CD4-positive, alpha-beta T cell treated with Interleukin-2 at 100 ng/mL for 4 hours (primary cell): ENCODE data around the gene SLC40A1.

ENCODE experiments used
- DNase-seq: peaks from one replicate; pipeline ENCODE4 v3.0.0-alpha.2; 2020; ENCODE audit warnings: low spot score

The SLC40A1 gene

GRCh38 chr2:189599245-189599644 lies 18.7 kb upstream of the SLC40A1 start:
- no peak for DNase-seq

DNA sequence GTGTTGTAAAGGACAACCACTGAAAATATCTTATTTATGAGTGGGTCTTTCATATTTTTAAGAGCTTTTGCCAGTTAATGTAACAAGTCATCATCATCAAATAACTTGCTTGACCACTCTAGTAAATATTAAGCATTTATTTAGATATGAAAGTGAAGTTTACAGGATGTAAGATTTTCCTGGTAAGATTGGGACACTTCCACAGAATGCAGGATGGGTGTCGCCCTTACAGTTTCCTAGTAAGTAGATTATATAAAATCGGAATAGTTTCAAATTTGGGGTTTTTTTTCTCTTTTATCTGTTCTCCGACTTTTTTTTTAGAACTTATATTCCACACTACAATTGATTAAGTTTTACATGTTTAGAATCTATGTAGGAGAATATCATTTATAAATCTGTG lies 14.8 kb upstream of the SLC40A1 start:
- DNase-seq = peak; percentile 32

- DNase-seq = no peak
Measured at GRCh38 chr2:189594305-189594704, 13.7 kb upstream of the SLC40A1 start.

DNA sequence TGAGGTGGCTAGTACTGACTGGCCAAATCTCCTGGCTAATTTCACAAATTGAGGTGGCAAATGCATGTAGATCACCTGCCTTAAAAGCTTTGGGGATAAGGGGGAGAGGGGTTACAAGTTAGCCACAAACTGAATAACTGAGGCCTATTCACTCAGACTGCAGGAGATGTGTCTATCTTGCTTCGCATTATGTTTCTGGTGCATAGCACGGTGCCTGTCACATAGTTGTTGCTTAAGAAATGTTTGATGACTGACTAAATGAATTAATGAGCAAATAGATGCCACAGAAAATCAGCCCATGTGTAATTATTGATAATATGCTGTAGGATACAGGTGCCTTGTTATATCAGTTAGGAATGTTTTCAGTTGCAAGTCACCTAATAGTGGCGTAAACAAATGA lies 12.5 kb upstream of the SLC40A1 start:
- DNase-seq = no peak

GRCh38 chr2:189592353-189592984 lies 11.9 kb upstream of the SLC40A1 start:
- DNase-seq = no peak

GRCh38 chr2:189587780-189588179 lies 7.2 kb upstream of the SLC40A1 start:
- DNase-seq = no peak

DNA sequence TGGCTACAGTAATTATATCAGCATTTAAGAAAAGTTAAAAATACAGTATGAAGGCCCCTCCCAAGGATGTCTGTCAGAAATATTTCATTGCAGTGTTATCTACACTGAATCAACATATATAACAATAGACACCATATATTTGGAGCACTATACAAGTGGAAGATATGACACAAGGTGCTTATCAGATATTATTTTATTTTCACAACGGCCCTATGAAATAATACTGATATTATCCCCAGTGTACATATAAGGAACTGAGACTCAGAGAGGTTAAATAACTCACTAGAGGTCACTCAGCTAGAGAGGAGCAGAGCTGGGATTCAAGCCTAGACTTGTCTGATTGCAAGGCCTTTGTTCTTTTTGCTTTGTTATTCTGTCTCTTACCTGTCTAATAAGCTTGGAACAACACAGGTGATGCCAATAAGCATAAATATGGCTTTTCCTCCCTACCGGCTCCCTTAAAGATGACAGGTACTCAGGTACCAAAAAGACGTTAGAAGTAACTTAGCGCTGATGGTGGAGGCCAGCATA lies 4.7 kb upstream of the SLC40A1 start:
- no peak for DNase-seq

DNA sequence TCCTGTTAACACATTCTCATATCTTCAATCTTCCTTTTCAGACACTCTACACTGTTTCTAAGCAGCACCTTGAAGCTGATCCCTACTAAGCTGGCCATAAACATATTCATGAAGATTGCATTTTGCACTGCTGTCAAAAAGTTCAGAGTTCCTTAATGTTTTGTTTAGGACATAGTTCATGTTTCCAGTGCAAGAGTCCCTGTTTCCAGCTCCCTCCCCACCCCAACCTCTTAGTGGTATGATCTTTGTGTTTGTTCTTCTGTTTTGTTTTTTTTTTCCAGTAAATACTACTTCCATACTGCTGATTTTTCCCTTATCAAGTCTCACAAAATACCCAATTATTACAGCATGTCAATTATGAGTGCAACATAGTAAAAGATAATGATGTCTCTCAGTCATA lies 4.1 kb upstream of the SLC40A1 start:
- no peak for DNase-seq

DNA sequence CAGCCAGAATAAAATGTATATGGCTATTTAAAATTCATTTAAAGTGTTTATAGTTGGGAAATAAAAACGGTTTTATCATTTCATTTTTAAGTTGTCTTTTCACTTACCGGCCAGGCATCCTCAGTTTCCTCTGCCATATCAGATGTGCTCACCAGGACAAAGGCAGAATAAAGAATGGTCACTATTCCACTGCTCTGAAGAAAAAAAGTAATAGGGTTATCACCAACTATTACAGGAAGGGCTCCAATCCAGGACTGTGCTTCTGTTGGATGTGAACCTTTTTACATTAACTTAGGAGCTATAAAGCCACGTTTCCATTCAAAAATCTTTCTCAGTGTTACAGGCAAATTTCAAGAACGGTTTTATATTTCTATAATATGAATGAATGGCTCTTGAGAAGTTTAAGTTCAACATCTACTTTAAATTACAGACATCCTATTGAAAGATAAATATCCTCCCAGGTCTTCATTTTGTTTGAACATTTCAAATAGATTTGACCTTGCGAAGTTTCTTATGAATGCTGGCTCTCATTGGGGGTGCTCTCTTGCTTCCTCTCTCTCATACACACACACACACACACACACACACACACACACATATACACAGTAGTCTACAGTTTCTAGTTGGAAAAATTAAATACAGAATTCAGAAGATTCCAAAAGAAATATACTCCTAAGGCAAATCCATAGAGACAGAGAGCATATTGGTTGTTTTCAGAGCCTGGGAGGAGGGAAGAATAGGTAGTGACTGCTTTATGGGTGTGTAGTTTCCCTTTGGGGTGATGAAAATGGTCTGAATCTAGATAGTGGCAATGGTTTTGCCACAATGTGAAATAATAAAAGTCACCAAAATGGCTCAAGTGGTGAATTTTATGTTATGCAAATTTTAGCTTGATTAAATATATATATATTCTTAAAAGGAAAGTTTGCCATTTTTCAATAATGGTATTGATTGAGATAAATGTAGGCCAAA lies 2.9 kb upstream of the SLC40A1 start:
- no peak for DNase-seq

- DNase-seq = no peak
Measured at GRCh38 chr2:189582809-189583192, 2.2 kb upstream of the SLC40A1 start.

GRCh38 chr2:189582140-189582808 lies 1.7 kb upstream of the SLC40A1 start:
- no peak for DNase-seq

GRCh38 chr2:189581354-189582139 lies 961 bp upstream of the SLC40A1 start:
- DNase-seq = no peak

- DNase-seq = no peak
Measured at GRCh38 chr2:189580241-189580651, 340 bp downstream of the SLC40A1 start.

DNA sequence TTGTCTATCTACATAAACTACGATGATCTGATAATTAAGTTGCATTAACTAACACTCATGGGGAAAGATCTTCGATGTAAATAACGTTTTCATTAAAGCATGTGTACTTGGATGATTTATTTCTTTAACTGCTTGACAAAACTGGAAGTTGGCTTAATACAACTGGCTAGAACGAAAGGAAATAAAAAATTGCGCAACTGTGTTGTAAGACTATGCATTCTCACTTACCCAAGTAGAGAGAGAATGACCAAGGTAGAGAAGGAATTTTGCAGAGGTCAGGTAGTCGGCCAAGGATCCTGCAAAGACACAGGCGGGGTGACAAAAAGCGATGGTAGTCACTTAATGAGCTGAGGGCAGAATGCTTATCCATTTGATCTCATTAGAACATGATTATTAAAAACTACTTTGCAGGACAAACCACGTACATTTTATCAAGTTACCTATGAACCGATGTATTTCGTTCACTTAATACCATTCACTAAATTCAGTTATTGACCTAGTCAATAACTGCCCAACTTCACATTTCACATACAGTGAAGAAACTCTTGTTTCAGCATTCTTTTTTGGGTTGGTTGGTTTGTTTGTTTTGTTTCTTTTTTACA lies 900 bp downstream of the SLC40A1 start:
- DNase-seq = no peak

DNA sequence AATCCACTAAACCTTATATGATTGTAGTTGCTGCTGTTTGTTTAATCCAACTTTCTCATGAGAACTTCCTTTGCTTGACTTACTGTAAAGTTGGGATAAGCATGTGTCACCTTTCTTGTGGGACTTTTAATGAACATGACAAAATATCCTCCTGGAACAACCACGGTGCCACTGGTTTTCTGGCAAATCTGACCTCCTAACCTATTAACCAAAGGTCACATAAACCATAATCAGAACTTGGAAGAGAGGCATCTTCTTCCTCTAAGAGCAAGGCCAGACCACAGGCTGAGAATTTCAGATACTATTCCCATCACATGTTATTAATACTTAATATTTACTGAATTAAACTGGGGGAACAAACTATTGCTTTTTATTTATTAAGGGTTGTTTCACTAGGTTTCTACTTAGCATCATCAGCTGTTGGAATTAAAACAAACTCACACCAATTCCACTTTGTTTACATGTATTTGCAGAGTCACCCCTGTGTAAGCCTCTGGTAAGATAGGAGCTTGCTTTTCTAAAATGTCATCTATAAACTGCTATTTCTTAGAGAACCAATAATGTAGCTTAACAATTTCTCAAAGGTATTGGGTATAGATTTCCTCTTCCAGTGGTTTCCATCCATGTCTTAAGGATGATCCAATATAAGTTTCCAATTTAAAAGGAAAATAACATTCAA lies 2.2 kb downstream of the SLC40A1 start:
- DNase-seq = no peak

DNA sequence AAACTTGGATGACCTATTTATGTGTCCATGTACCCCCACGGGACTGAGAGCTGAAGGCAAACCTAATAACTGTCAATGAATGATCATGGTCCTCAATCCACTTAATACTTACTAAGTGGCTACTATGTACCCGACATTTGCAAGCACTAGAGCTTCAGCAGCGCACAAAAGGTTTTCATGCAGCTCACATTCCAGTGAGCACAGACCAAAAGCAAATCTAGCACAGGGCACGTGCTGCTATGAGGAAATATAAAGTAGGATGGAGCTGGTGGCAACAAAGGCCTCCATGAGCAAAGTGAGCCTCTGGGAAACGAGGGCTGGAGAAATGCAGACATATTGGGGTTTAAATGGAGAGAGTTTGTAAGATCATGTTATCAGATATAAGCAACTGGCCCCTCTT lies 3.5 kb downstream of the SLC40A1 start:
- no peak for DNase-seq

DNA sequence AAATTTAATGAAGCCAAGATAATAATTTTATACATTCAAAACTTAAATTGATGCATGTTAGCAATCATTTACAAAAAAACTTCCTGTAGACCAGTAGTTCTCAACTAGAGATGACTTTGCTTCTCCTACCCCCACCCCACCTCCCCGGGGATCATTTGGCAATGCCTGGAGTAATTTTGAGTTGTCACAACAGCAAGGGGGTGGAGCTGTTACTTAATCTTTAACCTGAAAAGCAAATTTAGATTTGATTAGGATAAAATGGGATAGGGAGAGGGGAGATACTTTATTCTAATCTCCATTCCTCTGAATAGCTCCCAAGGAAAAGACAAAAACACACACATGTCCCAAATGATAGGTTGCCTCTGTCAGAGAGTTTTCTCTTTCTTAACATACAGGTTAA lies 4.2 kb downstream of the SLC40A1 start:
- no peak for DNase-seq

GRCh38 chr2:189574793-189575475 lies 5.7 kb downstream of the SLC40A1 start:
- DNase-seq = no peak

DNA sequence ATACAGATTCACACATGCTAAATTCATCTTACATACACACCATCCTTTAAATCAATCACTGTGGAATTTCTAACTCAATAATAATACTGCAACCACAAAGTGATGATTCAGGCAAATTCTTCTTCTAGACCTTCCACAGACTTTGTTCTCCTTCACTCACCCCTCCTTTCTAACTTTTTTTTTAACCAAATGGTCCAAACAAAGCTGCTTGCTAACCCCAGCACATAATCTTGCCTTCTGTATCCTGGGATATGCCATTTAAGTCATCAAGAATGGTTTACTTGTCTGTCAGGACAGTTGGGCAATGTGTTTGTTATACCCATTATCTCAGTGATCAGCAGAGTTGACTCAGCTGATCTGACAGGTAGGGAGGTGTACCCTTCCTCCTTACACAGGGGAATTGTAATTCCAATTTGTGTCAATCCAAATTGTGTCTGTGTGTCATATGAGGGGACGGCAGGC lies 10.0 kb downstream of the SLC40A1 start:
- no peak for DNase-seq

- no peak for DNase-seq
Measured at GRCh38 chr2:189569295-189569910, 11.2 kb downstream of the SLC40A1 start.
